Bronchial epithelial cell (primary cell): ENCODE data around the gene TTC27. TPM values are rescaled to one million over a fixed set of nuclear protein-coding genes. Genes with fewer than 3 reads are reported as not detected.
"Not testable (repeated sequence)": the region's sequence is repeated elsewhere in the genome, so short reads cannot be mapped to it uniquely, and the experiment has no call there.

Experiments
- DNase-seq: peaks from one replicate; pipeline ENCODE4 v3.0.0-alpha.2; 2010; ENCODE audit warnings: low read depth
- FAIRE-seq: peaks from 2 replicates; lab custom pipeline; 2011; peaks lifted over from hg19 to GRCh38; lab: Jason Lieb, UNC
- H3K27me3 ChIP-seq: 2 replicates; pipeline ENCODE4 v1.5.1; 2011; ENCODE audit warnings: low read length; ENCODE audit not compliant: control insufficient read depth, insufficient read depth
- H3K36me3 ChIP-seq: 2 replicates; pipeline ENCODE4 v1.5.1; 2011; ENCODE audit warnings: low read length; ENCODE audit not compliant: control insufficient read depth, insufficient read depth
- H3K4me3 ChIP-seq: 2 replicates; pipeline ENCODE4 v1.5.1; 2011; ENCODE audit warnings: mild to moderate bottlenecking, low read depth, low read length, control low read depth
- CTCF ChIP-seq: IDR thresholded peaks from 2 replicates; pipeline ENCODE4 v1.5.1; 2011; ENCODE audit warnings: mild to moderate bottlenecking, moderate library complexity, low read length, control low read depth, inconsistent platforms; ENCODE audit not compliant: insufficient read depth, severe bottlenecking
- total RNA-seq: library from RNA; depleted of rRNA; stranded (reverse); fragments of >200 nt; gene quantifications from 2 replicates; pipeline ENCODE4 v1.2.1, GENCODE V29; 2014

The TTC27 gene
- total RNA-seq, 1 donor from 2014 or later: 25.3 TPM

- TF ChIP-seq CTCF: no peak
- H3K4me3 ChIP-seq: no peak overlapping the region
- H3K36me3 ChIP-seq: no peaks in the 10 kb centered on the region
- H3K27me3 ChIP-seq: no peaks in the 10 kb centered on the region
- FAIRE-seq (no peak), DNase-seq (peak; percentile 7)
Measured at GRCh38 chr2:32863803-32864202, 236.0 kb downstream of the TTC27 start.

- no peak for DNase-seq
- TF ChIP-seq CTCF: no peak
- Histone ChIP-seq H3K4me3 (no peak overlapping the region), H3K36me3 (no peaks in the 10 kb centered on the region), H3K27me3 (no peaks in the 10 kb centered on the region)
- FAIRE-seq: no peak
Measured at GRCh38 chr2:32864334-32865111, 236.7 kb downstream of the TTC27 start.

GRCh38 chr2:32865399-32866068 lies 237.7 kb downstream of the TTC27 start:
- no peak for TF ChIP-seq CTCF
- H3K4me3 ChIP-seq: no peak overlapping the region
- H3K27me3 ChIP-seq: no peaks in the 10 kb centered on the region
- H3K36me3 ChIP-seq: no peaks in the 10 kb centered on the region
- FAIRE-seq (peak; percentile 98), DNase-seq (peak; percentile 96)

- DNase-seq, FAIRE-seq, H3K27me3 ChIP-seq, H3K4me3 ChIP-seq, H3K36me3 ChIP-seq: not testable (repeated sequence)
Measured at GRCh38 chr2:32866462-32866861, 238.6 kb downstream of the TTC27 start.
